ENCODE results near the gene MRPS23. TPM values are rescaled to one million over a fixed set of nuclear protein-coding genes. Genes with fewer than 3 reads are reported as not detected.

The MRPS23 gene
- total RNA-seq, 2 donors from 2014 or later: 55.3 to 65.0 TPM

GRCh38 chr17:57887161-57887560, 37.3 kb upstream of the MRPS23 start:
- Mint-ChIP-seq H3K4me1 (ENCODE audit: low read depth in 2 of 2) (peaks cover 0 to 6% of the 10 kb centered on the region in 2 donors), H3K4me3 (no peak overlapping the region)

GRCh38 chr17:57886020-57886419, 36.2 kb upstream of the MRPS23 start:
- H3K27me3 Mint-ChIP-seq: no peaks in the 10 kb centered on the region
- H3K9me3 Mint-ChIP-seq: no peaks in the 10 kb centered on the region
- H3K4me3 Mint-ChIP-seq: no peak overlapping the region
- DNase-seq (ENCODE audit: low spot score): no peak
- no peaks in the 10 kb centered on the region for H3K36me3 Mint-ChIP-seq
- H3K27ac Mint-ChIP-seq: no peak overlapping the region
- H3K4me1 Mint-ChIP-seq (ENCODE audit: low read depth in 2 of 2): no peaks in the 10 kb centered on the region
- ATAC-seq: no peak

More at GRCh38 chr17:57887161-57887560, 37.3 kb upstream of the MRPS23 start:
- H3K27ac Mint-ChIP-seq: no peak overlapping the region
- ATAC-seq (no peak), DNase-seq (ENCODE audit: low spot score) (no peak)
- no peaks in the 10 kb centered on the region for H3K9me3 Mint-ChIP-seq
- no peaks in the 10 kb centered on the region for H3K27me3 Mint-ChIP-seq
- H3K36me3 Mint-ChIP-seq: no peaks in the 10 kb centered on the region

GRCh38 chr17:57885148-57885915, 35.5 kb upstream of the MRPS23 start:
- H3K9me3 Mint-ChIP-seq: no peaks in the 10 kb centered on the region
- H3K4me3 Mint-ChIP-seq: no peak overlapping the region
- H3K36me3 Mint-ChIP-seq: no peaks in the 10 kb centered on the region
- no peak overlapping the region for H3K27ac Mint-ChIP-seq
- H3K4me1 Mint-ChIP-seq (ENCODE audit: low read depth in 2 of 2): no peaks in the 10 kb centered on the region
- H3K27me3 Mint-ChIP-seq: no peaks in the 10 kb centered on the region
- no peak for DNase-seq (ENCODE audit: low spot score)
- no peak for ATAC-seq

- Mint-ChIP-seq H3K4me1 (ENCODE audit: low read depth in 2 of 2) (no peaks in the 10 kb centered on the region), H3K27me3 (peaks cover 0 to 12% of the 10 kb centered on the region in 2 donors), H3K9me3 (no peaks in the 10 kb centered on the region), H3K27ac (no peak overlapping the region), H3K4me3 (no peak overlapping the region), H3K36me3 (no peaks in the 10 kb centered on the region)
- ATAC-seq: no peak
- no peak for DNase-seq (ENCODE audit: low spot score)
Observed at GRCh38 chr17:57881783-57882351, 32.0 kb upstream of the MRPS23 start.

GRCh38 chr17:57881143-57881542, 31.3 kb upstream of the MRPS23 start:
- Mint-ChIP-seq H3K27ac (no peak overlapping the region), H3K36me3 (no peaks in the 10 kb centered on the region), H3K4me1 (ENCODE audit: low read depth in 2 of 2) (peaks cover 0 to 3% of the 10 kb centered on the region in 2 donors), H3K4me3 (no peak overlapping the region), H3K27me3 (peaks cover 4 to 18% of the 10 kb centered on the region in 2 donors), H3K9me3 (no peaks in the 10 kb centered on the region)
- DNase-seq (ENCODE audit: low spot score) (no peak), ATAC-seq (no peak)

GRCh38 chr17:57880086-57880456, 30.2 kb upstream of the MRPS23 start:
- Mint-ChIP-seq H3K27me3 (peaks cover 9 to 20% of the 10 kb centered on the region in 2 donors), H3K4me1 (ENCODE audit: low read depth in 2 of 2) (peaks cover 0 to 4% of the 10 kb centered on the region in 2 donors), H3K4me3 (no peak overlapping the region), H3K36me3 (no peaks in the 10 kb centered on the region), H3K27ac (no peak overlapping the region), H3K9me3 (no peaks in the 10 kb centered on the region)
- no peak for DNase-seq (ENCODE audit: low spot score)
- ATAC-seq: no peak

- no peak for DNase-seq (ENCODE audit: low spot score)
- no peaks in the 10 kb centered on the region for H3K9me3 Mint-ChIP-seq
- H3K4me3 Mint-ChIP-seq: no peak overlapping the region
- no peak for ATAC-seq
- H3K27ac Mint-ChIP-seq: no peak overlapping the region
- H3K27me3 Mint-ChIP-seq: peaks cover 9 to 20% of the 10 kb centered on the region in 2 donors
- H3K36me3 Mint-ChIP-seq: no peaks in the 10 kb centered on the region
- H3K4me1 Mint-ChIP-seq (ENCODE audit: low read depth in 2 of 2): peaks cover 0 to 4% of the 10 kb centered on the region in 2 donors
Observed at GRCh38 chr17:57879437-57880085, 29.7 kb upstream of the MRPS23 start.

GRCh38 chr17:57877803-57878377, 28.0 kb upstream of the MRPS23 start:
- Mint-ChIP-seq H3K9me3 (no peaks in the 10 kb centered on the region), H3K36me3 (no peaks in the 10 kb centered on the region), H3K27ac (no peak overlapping the region), H3K4me3 (no peak overlapping the region), H3K4me1 (ENCODE audit: low read depth in 2 of 2) (peaks cover 3 to 4% of the 10 kb centered on the region in 2 donors), H3K27me3 (peaks cover 15 to 20% of the 10 kb centered on the region in 2 donors)
- no peak for ATAC-seq
- no peak for DNase-seq (ENCODE audit: low spot score)

GRCh38 chr17:57876866-57877237, 27.0 kb upstream of the MRPS23 start:
- H3K9me3 Mint-ChIP-seq: no peaks in the 10 kb centered on the region
- no peak overlapping the region for H3K4me3 Mint-ChIP-seq
- peaks cover 19 to 20% of the 10 kb centered on the region in 2 donors for H3K27me3 Mint-ChIP-seq

GRCh38 chr17:57876023-57876865, 26.4 kb upstream of the MRPS23 start:
- Mint-ChIP-seq H3K27ac (no peak overlapping the region), H3K36me3 (no peaks in the 10 kb centered on the region), H3K27me3 (peaks cover 19 to 20% of the 10 kb centered on the region in 2 donors), H3K9me3 (no peaks in the 10 kb centered on the region), H3K4me1 (ENCODE audit: low read depth in 2 of 2) (peaks cover 3 to 4% of the 10 kb centered on the region in 2 donors), H3K4me3 (no peak overlapping the region)
- DNase-seq (ENCODE audit: low spot score) (no peak), ATAC-seq (no peak)

More at GRCh38 chr17:57876866-57877237, 27.0 kb upstream of the MRPS23 start:
- H3K36me3 Mint-ChIP-seq: no peaks in the 10 kb centered on the region
- H3K4me1 Mint-ChIP-seq (ENCODE audit: low read depth in 2 of 2): peaks cover 3 to 4% of the 10 kb centered on the region in 2 donors
- no peak for DNase-seq (ENCODE audit: low spot score)
- ATAC-seq: no peak
- H3K27ac Mint-ChIP-seq: no peak overlapping the region

- no peak overlapping the region for H3K4me3 Mint-ChIP-seq
- peaks cover 19 to 20% of the 10 kb centered on the region in 2 donors for H3K27me3 Mint-ChIP-seq
- H3K27ac Mint-ChIP-seq: no peak overlapping the region
- no peak for DNase-seq (ENCODE audit: low spot score)
- no peak for ATAC-seq
- H3K4me1 Mint-ChIP-seq (ENCODE audit: low read depth in 2 of 2): peaks cover 3 to 4% of the 10 kb centered on the region in 2 donors
- no peaks in the 10 kb centered on the region for H3K36me3 Mint-ChIP-seq
- H3K9me3 Mint-ChIP-seq: no peaks in the 10 kb centered on the region
Observed at GRCh38 chr17:57875290-57876022, 25.6 kb upstream of the MRPS23 start.

GRCh38 chr17:57874434-57875289, 24.8 kb upstream of the MRPS23 start:
- Mint-ChIP-seq H3K27ac (no peak overlapping the region), H3K27me3 (peaks cover 15 to 23% of the 10 kb centered on the region in 2 donors)

More at GRCh38 chr17:57874434-57875289, 24.8 kb upstream of the MRPS23 start:
- no peak for DNase-seq (ENCODE audit: low spot score)
- H3K9me3 Mint-ChIP-seq: no peaks in the 10 kb centered on the region
- peaks cover 3 to 4% of the 10 kb centered on the region in 2 donors for H3K4me1 Mint-ChIP-seq (ENCODE audit: low read depth in 2 of 2)
- H3K4me3 Mint-ChIP-seq: no peak overlapping the region
- H3K36me3 Mint-ChIP-seq: no peaks in the 10 kb centered on the region
- ATAC-seq: peak in 1 of 2 donors; percentile 33

All from natural killer cell treated with Interleukin-12 subunit alpha and Interleukin-12 subunit beta and Interleukin-15 and Interleukin-18, amount 100 ng/mL, for 72 hours (primary cell).